ENCODE measurements around the gene ABHD2. TPM values are rescaled to one million over a fixed set of nuclear protein-coding genes. Genes with fewer than 3 reads are reported as not detected.

ABHD2 gene
- total RNA-seq, 4 donors from 2014 or later = 50.0 to 79.9 (median 65.2) TPM

- no peak for TF ChIP-seq CTCF (IDR thresholded peaks at IDR 0.05; ENCODE audit: low read depth)
These were observed 61.3 kb downstream of the ABHD2 start for GRCh38 chr15:89149501-89150101.

GRCh38 chr15:89150287-89150686 is 62.0 kb downstream of the ABHD2 start:
- no peak for TF ChIP-seq CTCF (IDR thresholded peaks at IDR 0.05; ENCODE audit: low read depth)

GRCh38 chr15:89150762-89151664 is 62.8 kb downstream of the ABHD2 start:
- TF ChIP-seq CTCF (IDR thresholded peaks at IDR 0.05; ENCODE audit: low read depth) = no peak

GRCh38 chr15:89155122-89155521 is 66.9 kb downstream of the ABHD2 start:
- no peak for TF ChIP-seq CTCF (IDR thresholded peaks at IDR 0.05; ENCODE audit: low read depth)

- TF ChIP-seq CTCF (IDR thresholded peaks at IDR 0.05; ENCODE audit: low read depth) = no peak
These were observed 67.4 kb downstream of the ABHD2 start for GRCh38 chr15:89155656-89156055.

- no peak for TF ChIP-seq CTCF (IDR thresholded peaks at IDR 0.05; ENCODE audit: low read depth)
These were observed 68.8 kb downstream of the ABHD2 start for GRCh38 chr15:89157061-89157460.

GRCh38 chr15:89157918-89158564 is 69.8 kb downstream of the ABHD2 start:
- no peak for TF ChIP-seq CTCF (IDR thresholded peaks at IDR 0.05; ENCODE audit: low read depth)
